HG03039 (cell line): ENCODE measurements around the gene PGM5.
"Not testable (repeated sequence)": the region's sequence is repeated elsewhere in the genome, so short reads cannot be mapped to it uniquely, and the experiment has no call there.

Experiments used
- ATAC-seq: cut with Tn5 transposase; IDR thresholded peaks from one replicate; pipeline ENCODE4 v1.9.1; 2021; ENCODE audit warnings: mild to moderate bottlenecking, moderate library complexity; ENCODE audit not compliant: unreplicated experiment

PGM5 gene

DNA sequence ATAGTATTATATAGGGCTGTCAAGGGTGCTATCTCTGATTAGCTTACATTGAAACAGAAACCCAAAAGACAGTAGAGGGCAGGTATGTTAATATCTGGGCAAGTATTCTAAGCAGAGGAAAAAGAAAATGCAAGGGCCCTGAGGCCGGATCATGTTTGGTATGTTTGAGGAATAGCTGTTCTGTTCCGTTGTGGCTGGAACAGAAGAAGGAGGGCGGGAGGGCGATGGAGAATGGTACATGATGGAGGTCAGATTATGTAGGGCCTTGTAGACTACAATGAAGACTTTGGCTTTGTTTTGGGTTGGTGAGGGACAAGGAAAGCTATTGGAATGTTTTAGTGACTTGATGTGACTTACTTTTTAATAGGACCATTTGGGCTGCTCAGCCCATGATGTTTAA lies 19.4 kb downstream of the PGM5 start:
- ATAC-seq, result not testable (repeated sequence)

DNA sequence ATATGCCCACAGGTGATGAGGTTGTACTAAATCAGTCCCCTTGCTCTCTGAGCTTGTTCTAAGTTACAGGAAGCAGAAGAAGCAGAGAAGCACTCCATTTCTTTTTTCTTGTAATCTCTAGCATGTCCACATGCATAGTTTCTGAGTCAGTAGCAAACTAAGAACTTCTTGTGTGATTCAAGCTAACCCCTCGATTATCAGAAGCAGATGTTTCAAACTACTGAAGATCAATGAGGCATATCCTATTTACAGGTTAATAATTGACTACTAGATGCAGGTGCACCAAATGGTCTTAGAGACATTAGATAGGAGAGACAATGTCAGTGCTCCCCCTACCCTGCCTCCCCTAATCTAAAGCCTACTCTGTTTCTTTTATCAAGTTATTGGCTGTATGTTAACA lies 21.3 kb downstream of the PGM5 start:
- ATAC-seq, result not testable (repeated sequence)

DNA sequence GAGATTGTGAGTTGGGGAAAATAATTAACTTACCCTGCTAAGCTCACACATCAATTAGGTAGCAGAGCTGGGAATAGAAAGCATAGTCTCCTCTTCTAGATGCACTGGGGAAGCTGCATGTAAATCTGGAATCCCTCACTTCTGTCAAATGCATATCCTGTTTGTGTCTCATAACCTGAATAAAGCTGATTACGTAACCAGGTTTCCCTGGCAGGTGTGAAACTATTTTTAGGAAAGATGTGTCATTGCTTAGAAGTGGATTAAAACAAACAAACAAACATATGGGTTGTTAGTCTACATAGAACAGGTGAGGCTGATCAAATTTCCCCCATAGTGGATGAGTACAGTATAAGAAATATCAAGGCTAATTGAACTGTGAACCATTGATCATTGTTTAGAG lies 27.5 kb downstream of the PGM5 start:
- ATAC-seq, result not testable (repeated sequence)

- not testable (repeated sequence) for ATAC-seq
Measured at GRCh38 chr9:68389558-68389957, 33.1 kb downstream of the PGM5 start.

GRCh38 chr9:68390737-68391136 lies 34.3 kb downstream of the PGM5 start:
- not testable (repeated sequence) for ATAC-seq

- not testable (repeated sequence) for ATAC-seq
Measured at GRCh38 chr9:68396411-68397094, 40.1 kb downstream of the PGM5 start.

GRCh38 chr9:68397095-68397423 lies 40.6 kb downstream of the PGM5 start:
- not testable (repeated sequence) for ATAC-seq

DNA sequence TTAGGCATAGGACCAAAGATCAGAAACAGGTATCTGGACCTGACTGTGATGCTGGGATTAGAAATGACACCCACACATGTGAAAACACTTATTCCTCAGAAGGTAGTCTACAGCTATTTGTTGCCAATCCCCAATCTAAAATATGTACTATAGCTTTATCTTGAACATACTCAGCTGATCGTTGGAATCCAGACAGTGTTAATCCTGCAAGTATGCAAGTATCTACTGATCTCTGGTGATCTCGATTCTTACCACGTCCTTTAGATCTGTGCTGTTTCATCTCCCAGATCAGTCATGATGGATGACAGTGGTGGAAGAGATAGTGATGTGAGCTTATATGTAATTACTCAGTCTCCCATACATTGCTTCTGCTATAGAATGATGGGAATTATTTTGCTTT lies 41.4 kb downstream of the PGM5 start:
- not testable (repeated sequence) for ATAC-seq

- ATAC-seq, result not testable (repeated sequence)
Measured at GRCh38 chr9:68398324-68398723, 41.9 kb downstream of the PGM5 start.

GRCh38 chr9:68404421-68405185 lies 48.2 kb downstream of the PGM5 start:
- not testable (repeated sequence) for ATAC-seq

DNA sequence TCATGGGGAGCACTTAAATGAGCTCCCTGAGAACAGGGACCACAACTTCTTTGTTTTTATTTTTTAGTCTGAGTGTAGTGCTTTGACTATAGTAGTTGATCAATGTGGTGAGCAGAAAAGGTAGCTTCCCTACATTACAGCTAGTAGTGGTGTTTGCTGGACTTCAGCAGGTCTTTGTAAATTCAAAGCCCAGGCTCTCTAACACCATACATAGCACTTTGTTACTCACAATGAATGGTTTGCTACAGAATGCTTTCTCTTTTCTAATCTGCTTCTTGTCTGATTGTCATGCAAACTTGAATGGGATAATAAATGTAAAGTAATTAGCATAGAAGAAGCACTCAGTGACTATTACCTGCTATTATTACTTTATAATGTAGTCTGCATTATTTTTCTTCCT lies 55.5 kb downstream of the PGM5 start:
- ATAC-seq, result not testable (repeated sequence)

GRCh38 chr9:68412754-68413153 lies 56.3 kb downstream of the PGM5 start:
- not testable (repeated sequence) for ATAC-seq

DNA sequence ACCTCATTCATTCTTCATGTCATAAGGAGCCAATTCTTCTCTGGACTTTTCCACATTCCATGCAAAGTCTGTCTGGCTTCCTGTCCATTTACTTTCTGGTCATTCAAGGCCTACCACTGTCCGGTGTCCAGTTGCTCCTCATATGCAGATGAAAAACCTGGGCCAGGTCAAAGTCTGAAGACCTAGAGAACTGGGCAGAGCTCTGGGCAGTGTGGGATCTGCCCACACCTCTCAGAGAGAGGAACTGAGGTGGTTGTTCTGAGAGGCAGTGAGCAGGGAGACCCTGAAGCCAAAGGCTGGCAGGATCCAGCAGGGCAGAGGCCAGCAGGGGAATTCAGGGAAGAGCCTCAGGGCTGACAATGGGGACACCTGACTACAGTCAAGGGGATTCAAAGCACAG lies 58.7 kb downstream of the PGM5 start:
- not testable (repeated sequence) for ATAC-seq

DNA sequence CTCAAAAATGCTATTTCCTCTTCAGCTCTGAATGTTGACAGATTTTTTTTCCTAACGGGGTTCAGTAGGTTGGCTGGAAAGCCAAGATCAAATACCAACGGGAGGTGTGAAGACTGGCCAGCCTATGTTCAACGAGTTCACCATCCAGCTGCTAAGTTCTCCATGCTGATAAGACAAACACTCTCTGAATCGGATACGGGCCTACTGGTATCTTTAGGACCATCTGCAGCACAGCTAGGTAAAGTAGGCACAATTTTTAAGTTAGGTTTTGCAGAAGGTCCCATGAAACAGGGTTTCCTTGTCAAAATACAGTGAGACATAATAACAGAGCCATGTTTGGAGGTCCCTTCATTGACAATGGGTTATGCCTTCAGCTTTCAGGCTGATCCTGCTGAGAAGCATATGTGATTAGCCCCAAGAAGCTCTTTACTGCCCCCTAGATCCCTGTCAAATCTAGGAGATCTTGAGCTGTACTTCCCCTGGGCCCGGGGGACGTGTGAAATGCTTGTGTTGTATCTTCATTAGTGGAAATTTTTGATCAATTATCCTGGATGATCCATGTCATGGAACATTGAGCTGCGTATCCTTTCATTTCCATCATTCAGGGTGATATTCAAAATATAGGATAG lies 60.6 kb downstream of the PGM5 start:
- no peak for ATAC-seq

DNA sequence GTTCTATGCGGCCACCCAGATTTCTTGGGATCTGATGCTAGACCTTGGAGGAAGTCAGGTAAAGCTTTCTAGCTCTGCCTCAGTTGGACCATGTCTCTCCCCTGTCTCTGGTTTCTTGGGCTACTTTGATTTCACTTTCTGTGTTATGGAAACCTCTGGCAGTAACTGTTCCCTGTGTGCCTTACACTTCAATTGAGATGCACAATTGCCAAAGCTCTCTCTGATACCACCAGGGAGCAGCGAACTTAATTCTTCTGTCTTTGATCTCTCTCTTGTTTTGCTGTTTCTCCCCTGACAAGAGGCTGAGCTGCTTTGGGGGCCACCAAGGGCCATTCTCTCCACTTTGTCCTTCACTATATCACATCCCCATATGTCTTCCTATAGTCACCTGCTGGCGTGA lies 61.4 kb downstream of the PGM5 start:
- ATAC-seq, result no peak

DNA sequence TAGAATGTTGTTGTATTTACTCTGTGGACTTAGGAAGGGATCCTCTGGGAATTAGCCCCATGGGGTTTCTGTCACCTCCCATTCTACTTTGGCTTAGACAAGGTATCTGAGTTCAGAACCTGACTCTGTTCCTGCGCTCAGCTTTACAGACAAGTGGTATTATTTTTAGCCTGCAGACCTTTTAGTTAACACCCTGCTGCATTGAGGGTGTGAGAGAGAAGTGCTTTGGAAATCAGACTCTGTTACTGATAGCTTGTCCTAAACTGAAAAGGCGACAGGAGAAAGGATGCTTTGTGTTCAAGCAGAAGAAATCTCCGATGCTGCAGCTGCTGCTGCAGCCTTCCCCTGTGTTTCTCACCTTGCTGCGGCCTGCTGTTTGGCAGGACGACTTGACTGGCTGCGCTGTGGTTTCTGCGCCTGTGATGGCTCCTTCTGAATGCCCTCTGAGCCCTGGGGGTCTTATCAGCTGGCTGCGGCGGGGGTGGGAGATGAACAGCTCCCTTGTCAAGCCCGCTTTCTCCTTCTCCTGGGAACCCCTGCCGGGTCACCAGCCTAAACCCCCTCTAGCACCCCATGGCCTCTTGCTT lies 61.9 kb downstream of the PGM5 start:
- ATAC-seq, result no peak

GRCh38 chr9:68419901-68420300 lies 63.5 kb downstream of the PGM5 start:
- ATAC-seq, result no peak

DNA sequence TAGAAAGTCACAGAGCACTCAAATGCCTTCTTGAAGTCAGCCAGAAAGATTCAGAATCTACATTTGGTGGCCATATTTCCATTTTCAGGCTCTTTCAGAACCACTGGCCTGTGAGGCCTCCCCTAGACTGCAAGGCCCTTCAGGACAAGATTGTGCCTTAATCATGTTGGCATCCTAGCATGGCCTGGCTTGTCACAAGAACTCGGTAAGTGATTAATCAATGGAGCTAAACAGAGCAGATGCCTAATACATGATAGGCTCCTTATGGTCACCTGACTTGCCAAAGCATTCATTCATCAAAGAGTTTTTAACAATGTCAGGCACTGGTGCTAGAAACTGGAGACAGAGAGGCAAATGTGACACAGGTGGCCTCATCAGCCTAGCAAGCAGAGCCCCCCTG lies 70.3 kb downstream of the PGM5 start:
- ATAC-seq, result no peak

DNA sequence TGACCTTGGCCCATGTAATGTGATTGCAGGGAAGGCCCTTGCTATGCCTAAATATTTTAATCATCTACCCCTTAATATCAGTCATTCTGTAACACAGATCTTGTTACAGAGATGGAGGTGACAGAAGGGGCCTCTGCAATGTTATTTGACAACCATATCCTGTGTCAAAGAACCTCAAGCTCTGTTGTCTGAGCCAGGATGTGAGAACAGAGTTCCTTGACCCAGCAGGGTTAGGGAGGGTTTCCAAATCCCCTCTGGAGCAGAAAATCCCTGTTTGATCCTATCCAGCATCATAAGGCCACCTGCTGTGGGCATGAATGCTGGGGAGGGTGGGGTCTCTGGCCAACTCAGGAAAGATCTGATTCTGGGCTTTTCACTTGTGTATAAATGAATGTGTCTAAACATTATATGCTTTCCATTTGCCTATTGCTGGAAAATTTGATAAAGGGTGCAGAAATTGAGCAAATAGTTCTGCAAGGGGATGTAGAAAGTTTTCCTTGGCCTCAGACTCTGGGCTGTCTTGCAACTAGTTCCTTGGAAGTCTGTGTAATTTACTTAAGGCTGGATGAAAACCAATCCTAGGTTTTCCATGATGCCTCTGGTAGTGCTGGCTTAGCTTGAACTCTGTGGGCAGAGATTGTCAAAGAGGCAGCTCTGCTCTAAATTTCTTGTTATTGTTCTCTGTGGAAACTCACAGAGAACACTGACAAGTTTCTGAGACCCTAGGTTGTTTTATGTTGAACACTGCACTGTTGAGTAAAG lies 71.0 kb downstream of the PGM5 start:
- no peak for ATAC-seq

DNA sequence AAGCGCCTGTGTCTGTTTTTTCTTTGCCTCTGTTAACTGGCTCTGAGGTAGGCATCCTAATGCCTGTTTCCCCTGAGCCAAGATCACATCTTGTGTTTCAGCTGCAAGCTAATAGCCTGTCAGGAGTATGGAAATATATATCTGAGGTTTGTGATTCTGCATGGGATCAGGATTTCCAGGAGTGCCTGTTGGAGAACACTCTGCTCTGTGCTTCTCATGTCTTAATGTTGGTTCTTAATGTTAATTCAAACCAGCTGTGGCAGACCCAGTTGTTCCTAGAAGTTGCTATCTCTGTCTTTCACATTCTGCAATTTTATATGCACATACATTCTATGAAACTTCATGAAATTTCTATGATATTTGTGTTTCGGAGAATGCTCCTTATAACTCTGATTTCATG lies 72.1 kb downstream of the PGM5 start:
- no peak for ATAC-seq

DNA sequence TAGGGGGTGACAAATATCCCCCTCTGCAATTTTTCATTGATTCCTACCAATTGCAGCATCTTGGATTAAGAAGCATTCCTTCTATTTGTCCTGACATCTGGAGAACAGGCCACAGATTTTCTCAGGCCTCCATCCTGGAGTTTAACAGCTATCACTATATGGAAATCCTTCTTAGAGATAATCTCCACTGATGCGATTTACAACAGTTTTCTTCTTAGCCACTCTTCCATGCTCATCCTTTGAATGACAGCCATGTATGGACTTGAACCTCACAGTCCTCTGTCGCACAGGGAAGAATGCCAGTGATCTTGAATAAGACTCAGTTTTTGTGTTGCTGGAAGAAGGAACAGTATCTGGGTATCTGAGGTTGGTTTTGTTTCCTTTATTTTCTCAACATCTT lies 73.2 kb downstream of the PGM5 start:
- no peak for ATAC-seq
